NCI-H524 treated with DMSO at 0.1 percent for 48 hours (cell line): ENCODE data around the gene APOL4.
"Not testable (repeated sequence)": the region's sequence is repeated elsewhere in the genome, so short reads cannot be mapped to it uniquely, and the experiment has no call there.

ENCODE experiments used
- DNase-seq: peaks from one replicate; lab custom pipeline; 2025; lab: John Stamatoyannopoulos, UW

Gene APOL4

GRCh38 chr22:36183446-36183845 is 18.2 kb downstream of the APOL4 start:
- no peak for DNase-seq

GRCh38 chr22:36182857-36183256 is 18.8 kb downstream of the APOL4 start:
- DNase-seq = no peak

- no peak for DNase-seq
Observed at GRCh38 chr22:36182056-36182455, 19.6 kb downstream of the APOL4 start.

GRCh38 chr22:36180928-36181327 is 20.7 kb downstream of the APOL4 start:
- no peak for DNase-seq

GRCh38 chr22:36180038-36180880 is 21.4 kb downstream of the APOL4 start:
- DNase-seq = no peak

GRCh38 chr22:36177160-36177559 is 24.4 kb downstream of the APOL4 start:
- no peak for DNase-seq

- DNase-seq = no peak
Observed at GRCh38 chr22:36175892-36176291, 25.7 kb downstream of the APOL4 start.

GRCh38 chr22:36171941-36172340 is 29.7 kb downstream of the APOL4 start:
- DNase-seq = no peak

- DNase-seq = no peak
Observed at GRCh38 chr22:36166518-36167220, 34.9 kb downstream of the APOL4 start.

- no peak for DNase-seq
Observed at GRCh38 chr22:36166086-36166485, 35.5 kb downstream of the APOL4 start.

- DNase-seq = no peak
Observed at GRCh38 chr22:36165141-36165540, 36.5 kb downstream of the APOL4 start.

GRCh38 chr22:36164621-36165020 is 37.0 kb downstream of the APOL4 start:
- no peak for DNase-seq

- no peak for DNase-seq
Observed at GRCh38 chr22:36163497-36163896, 38.1 kb downstream of the APOL4 start.

GRCh38 chr22:36162127-36163034 is 39.2 kb downstream of the APOL4 start:
- DNase-seq = no peak

- DNase-seq = not testable (repeated sequence)
Observed at GRCh38 chr22:36161793-36162126, 39.8 kb downstream of the APOL4 start.

GRCh38 chr22:36160499-36160942 is 41.1 kb downstream of the APOL4 start, which contains the start of gene APOL3:
APOL3 (minus strand) TSS chr22:36160755; CDS start chr22:36149055, 11,700 bp downstream.
- no peak for DNase-seq

- no peak for DNase-seq
Observed at GRCh38 chr22:36156515-36157419, 44.8 kb downstream of the APOL4 start.

GRCh38 chr22:36156119-36156514 is 45.5 kb downstream of the APOL4 start:
- DNase-seq = no peak

GRCh38 chr22:36155702-36156101 is 45.9 kb downstream of the APOL4 start:
- DNase-seq = no peak

GRCh38 chr22:36154423-36154945 is 47.1 kb downstream of the APOL4 start:
- no peak for DNase-seq
